Activated T-helper 1 cell treated with anti-CD3 and anti-CD28 coated beads, Interleukin-2, amount 50 U/mL, for 16 hours (primary cell): ENCODE results near the gene TIMM29.

Experiments used
- DNase-seq, 2 donors: peaks; one replicate each; pipeline ENCODE4 v3.0.0-alpha.2; 2020; ENCODE audit warnings: low read depth in 1 of 2, low spot score in 1 of 2

The TIMM29 gene

DNA sequence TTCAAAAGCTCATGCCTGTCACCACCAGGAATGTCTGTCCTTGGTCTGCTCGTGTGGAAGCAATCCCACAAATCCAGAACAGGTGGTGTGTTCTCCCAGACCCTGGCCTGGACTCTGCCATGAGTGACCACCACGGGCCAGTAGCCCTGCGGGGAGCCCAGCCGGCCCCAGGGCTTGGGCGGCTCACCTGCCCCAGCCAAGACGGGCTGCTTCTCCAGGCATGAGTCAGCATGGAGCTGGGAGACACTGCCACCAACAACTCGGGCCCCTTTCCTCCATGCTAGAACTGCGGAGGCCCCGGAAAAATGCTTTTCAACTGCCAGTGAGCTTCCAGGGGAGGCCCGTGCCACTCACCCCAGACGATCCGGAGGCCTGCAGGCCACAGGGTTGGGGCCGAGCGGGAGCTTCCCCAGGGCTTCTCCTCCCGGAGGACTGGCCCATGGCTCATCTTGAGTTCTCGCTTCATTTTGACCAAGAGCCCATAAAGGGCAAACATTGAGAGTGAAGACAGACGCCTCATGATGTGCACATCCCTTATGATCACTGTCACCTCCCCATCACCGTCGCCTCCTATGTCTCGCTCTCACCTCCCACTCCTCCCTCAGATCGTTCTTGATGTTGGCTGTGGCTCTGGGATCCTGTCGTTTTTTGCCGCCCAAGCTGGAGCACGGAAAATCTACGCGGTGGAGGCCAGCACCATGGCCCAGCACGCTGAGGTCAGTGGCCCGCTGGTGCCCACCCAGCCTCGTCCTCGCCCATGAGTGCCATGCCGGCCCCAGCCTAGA, 16.8 kb upstream of the TIMM29 start:
- no peak for DNase-seq

DNA sequence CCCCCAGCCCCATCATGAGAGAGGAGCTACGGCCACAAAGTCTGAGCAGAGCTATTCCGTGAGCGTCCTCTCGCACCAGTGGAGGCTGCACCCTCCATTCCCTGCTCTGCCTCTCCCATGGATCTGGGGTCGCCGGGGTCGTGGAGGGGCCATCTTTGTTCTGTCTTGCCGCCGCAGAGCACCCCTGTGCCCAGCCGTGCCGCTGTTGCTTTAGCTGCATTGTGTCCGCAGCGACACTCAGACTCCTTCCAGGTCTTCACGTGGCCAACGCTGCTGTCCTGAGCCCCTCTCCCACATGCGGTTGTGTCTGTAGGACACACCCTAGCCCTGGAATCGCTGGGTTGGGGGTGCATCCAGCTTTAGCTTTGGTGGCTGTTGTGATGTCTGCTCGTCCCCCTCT, 16.0 kb upstream of the TIMM29 start:
- no peak for DNase-seq

DNA sequence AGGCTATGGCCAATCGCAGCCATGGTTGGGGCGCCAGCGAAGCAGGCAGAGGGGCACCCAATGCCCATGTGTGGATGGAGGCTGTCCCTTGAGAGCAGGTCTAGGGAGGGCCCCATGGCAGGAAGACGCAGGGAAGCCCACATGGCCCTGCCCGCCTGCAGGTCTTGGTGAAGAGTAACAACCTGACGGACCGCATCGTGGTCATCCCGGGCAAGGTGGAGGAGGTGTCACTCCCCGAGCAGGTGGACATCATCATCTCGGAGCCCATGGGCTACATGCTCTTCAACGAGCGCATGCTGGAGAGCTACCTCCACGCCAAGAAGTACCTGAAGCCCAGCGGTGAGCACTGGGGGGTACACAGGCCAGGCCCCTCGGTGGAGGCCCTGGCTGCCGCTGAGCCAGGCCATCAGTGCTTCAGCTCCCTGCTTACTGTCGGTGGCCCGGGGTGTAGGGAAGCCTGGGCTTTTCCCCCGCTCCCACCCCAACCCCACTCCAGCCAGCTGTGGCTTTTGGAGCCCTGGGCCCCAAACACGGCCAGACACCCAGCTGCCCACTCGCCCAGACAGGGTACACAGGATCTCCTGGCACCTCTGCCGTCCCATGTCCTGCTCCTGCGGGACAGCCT, 14.8 kb upstream of the TIMM29 start:
- DNase-seq = no peak

DNA sequence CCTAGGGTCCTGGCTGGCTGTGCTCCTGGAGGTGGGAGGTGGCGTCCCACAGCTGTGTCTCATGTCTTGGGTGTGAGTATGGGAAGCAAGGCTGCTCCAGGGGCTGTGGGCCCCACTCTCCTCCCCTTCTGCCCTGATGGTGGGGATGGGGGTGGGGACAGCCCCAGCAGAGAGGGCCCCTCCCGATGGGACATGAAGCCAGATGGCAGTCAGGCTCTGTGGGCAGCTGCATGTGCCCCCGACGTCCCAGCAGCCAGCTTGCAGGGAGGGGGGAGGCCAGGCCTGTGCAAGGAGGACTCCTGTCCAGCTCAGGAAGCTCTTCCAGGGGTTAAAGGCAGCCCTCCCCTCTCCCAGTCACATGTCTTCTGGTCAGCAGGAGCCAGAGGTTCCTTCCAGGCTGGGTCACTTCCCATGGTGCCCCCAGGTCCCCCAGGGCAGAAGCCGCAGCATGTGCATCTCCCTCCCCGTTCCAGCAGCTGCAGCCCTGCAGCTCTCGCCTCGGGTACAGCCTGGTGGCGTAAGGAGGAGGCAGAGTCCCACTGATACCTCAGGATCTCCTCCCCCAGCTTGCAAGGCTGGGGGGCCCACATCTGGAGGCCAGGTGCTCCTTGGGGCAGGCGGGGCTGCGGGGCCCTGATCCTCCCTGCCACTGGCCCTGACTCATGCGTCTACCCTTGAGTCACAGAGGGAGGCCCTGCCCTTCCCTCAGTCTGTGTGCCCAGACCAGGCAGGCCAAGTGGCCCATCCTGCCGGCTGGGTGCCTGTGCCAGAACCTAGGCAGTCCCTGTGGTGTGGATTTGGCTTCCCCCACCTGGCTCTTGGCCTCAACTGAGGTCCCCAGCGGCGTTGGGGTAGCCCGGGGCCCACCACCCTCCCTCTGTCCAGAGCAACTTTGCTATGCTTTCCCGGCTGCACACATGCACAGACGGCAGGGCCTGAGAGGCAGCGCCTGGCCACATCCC, 13.2 kb upstream of the TIMM29 start:
- DNase-seq = no peak

DNA sequence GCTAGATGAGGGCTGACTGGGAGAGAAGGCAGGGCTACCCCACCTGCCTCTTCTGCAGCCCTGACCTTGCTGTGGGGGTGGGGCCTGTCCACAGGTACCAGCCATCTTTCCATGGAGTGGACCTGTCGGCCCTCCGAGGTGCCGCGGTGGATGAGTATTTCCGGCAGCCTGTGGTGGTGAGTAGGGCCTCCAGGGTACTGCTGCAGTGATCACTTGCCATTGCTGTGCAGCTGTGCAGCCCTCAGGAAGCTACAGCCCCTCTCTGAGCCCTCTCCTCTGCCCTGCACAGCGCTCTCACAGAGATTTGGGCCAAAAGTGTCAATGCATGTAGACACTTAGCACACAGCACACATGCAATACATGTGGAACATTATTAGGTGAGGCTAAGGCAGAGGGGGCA, 12.0 kb upstream of the TIMM29 start:
- no peak for DNase-seq

DNA sequence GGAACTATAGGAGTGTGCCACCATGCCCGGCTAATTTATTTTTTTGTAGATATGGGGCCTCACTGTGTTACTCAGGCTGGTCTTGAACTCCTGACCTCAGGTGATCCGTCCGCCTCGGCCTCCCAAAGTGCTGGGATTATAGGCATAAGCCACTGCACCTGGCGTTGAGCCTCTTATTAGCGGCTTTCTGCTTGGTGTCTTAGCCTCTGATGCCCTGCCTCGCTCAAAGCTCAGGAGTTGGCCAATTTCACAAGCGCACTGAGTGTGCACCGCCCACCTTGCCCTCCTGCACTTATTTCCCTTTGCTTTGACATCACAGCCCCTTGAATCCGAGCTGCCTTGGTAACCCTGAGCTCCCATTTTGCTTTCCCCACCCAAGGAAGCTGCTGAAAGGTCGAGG, 10.3 kb upstream of the TIMM29 start:
- no peak for DNase-seq

DNA sequence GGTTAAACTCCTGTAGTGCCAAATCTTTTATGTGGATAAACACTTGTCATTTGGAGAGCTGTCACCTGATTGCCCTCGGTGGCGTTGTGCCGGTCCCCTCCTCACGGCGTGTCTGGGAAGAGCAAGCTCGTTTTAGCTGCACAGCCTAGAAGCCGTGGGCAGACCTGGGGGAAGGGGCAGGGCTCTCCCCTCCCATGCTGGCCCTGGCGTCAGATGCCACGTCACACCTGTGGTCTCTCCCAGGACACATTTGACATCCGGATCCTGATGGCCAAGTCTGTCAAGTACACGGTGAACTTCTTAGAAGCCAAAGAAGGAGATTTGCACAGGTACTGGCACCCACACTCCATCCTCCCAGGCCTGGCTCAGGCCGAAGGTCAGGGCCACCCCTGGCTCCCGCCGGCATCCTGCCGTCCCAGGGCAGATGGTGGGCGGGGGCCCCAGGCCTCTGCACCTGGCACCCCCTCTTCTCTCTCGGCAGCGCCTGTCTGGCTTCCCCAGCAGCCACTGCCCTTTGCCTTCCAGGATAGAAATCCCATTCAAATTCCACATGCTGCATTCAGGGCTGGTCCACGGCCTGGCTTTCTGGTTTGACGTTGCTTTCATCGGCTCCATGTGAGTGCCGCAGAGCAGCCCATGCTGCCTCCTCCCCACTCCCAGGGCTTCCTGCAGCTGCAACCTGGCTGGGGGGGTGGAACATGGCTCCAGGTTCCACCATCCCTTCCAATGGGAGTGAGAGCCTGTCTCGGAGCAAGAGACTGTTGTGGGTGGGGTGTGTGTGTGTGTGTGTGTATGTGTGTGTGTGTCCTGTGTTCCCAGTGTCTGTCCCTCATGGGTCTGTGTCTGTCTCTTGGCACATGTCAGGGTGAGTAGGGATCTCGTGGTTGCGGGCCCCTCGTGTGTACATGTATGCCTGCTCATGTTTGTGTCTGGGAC, 9.0 kb upstream of the TIMM29 start:
- no peak for DNase-seq

DNA sequence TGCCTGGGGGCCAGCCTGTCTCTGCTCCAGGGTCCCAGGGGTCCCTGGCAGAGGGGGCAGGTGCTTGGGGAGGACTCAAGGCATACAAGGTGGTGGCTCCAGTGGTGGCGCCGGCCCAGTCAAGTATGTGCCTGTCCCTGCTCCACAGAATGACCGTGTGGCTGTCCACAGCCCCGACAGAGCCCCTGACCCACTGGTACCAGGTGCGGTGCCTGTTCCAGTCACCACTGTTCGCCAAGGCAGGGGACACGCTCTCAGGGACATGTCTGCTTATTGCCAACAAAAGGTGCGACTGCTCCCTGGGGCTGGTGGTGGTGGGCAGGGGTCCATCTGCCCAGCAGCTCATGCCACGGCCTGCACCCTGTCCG, 8.3 kb upstream of the TIMM29 start:
- DNase-seq = no peak

DNA sequence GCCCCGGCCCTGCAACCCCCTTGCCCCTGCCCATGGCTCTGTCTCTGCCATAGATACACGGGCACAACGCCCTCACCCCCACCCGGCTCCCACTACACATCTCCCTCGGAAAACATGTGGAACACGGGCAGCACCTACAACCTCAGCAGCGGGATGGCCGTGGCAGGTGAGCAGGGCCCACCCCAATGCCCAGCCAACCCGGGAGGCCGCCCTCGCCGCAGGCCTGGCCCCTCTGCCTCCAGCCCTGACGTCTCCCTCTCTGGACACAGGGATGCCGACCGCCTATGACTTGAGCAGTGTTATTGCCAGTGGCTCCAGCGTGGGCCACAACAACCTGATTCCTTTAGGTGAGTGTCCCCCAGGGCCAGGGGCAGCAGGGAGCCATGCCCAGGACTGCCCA, 7.8 kb upstream of the TIMM29 start:
- no peak for DNase-seq

DNA sequence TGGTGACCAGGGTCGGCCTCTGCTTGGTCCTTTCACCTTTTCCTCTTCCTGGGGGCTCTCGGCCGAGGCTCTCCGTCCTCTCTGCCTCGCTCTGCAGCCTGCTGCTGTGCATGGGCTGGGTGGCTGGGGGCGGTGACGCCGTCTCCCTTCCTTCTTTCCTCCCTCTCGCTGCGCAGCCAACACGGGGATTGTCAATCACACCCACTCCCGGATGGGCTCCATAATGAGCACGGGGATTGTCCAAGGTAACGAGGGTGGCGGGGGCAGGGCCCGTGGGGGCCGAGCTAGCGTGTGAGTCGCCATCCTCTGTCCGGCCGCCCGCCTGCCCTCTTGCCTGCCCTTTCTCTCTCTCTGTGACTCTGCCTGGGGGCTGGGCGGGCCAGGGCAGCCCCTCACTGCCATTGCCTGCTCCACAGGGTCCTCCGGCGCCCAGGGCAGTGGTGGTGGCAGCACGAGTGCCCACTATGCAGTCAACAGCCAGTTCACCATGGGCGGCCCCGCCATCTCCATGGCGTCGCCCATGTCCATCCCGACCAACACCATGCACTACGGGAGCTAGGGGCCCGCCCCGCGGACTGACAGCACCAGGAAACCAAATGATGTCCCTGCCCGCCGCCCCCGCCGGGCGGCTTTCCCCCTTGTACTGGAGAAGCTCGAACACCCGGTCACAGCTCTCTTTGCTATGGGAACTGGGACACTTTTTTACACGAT, 7.3 kb upstream of the TIMM29 start:
- DNase-seq = no peak

DNA sequence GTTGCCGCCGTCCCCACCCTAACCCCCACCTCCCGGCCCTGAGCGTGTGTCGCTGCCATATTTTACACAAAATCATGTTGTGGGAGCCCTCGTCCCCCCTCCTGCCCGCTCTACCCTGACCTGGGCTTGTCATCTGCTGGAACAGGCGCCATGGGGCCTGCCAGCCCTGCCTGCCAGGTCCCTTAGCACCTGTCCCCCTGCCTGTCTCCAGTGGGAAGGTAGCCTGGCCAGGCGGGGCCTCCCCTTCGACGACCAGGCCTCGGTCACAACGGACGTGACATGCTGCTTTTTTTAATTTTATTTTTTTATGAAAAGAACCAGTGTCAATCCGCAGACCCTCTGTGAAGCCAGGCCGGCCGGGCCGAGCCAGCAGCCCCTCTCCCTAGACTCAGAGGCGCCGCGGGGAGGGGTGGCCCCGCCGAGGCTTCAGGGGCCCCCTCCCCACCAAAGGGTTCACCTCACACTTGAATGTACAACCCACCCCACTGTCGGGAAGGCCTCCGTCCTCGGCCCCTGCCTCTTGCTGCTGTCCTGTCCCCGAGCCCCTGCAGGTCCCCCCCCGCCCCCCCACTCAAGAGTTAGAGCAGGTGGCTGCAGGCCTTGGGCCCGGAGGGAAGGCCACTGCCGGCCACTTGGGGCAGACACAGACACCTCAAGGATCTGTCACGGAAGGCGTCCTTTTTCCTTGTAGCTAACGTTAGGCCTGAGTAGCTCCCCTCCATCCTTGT, 6.5 kb upstream of the TIMM29 start:
- no peak for DNase-seq

DNA sequence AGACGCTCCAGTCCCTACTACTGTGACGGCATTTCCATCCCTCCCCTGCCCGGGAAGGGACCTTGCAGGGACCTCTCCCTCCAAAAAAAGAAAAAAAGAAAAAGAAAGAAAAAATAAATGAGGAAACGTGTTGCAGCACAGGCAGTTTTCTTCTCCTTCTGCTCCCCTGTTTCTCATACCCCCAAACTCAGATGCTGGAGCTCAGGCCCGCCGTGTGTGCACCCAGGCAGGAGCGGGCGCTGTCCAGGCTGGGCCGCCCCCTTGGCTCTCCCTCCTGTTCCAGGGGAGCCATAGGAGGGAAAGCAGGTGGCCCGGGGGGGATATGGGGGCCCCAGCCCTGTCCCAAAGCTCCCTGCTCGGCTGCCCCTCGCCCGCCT, 6.0 kb upstream of the TIMM29 start:
- no peak for DNase-seq

DNA sequence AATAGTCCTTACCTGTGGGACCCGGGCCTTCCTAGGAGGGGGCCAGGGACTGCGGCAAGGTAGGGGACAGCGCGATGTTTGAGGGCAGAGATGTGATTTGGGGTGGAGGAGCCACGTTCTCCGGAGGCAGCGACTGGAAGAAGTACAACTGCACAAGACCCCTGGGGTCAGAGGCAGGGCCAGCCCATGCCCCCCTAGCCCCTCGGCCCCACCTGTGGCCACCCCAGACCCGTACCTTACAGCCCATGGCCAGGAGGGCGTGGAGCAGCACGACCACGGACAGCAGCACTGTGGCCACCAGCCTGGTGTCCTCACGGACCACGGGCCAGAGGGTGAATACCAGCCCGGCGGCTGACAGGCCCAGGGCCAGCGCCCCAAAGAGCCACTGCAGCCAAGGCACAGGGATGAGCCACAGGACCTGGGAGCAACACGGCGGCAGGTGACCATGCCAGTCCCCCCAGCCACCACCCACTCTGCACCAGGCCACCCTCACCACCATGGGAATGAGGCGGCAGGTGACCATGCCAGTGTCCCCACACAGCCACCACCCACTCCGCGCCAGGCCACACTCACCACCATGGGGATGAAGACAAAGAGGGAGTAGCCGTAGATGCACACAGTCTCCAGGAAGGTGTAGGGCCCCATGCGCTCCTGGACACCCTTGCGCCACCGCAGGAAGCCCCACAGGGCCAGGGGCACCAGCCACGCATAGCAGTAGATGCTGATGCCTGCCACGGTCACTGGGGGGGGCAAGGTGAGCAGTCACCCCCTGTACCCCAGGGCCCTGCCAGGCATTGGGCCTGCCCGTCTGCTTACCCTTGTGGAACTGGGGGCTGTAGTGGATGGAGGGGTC, 5.1 kb upstream of the TIMM29 start:
- no peak for DNase-seq

DNA sequence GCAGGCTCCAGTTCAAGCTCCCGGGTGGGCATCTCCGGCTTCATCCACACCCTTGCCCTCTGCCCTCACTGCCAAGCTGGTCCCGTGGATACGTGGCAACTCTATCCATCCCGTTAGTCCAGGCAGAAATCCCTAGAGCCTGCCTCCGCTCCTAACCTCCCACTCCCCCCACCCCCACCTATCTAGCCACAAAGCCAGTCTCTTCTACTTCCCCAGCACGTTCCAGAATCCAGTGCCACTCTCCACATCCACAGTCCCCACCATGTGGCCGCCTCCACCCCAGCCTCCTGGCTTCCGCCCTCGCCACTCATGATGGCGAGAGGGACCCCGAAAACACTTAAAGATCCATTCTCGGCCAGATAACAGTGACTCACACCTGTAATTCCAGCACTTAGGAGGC, 4.0 kb upstream of the TIMM29 start:
- DNase-seq = no peak

DNA sequence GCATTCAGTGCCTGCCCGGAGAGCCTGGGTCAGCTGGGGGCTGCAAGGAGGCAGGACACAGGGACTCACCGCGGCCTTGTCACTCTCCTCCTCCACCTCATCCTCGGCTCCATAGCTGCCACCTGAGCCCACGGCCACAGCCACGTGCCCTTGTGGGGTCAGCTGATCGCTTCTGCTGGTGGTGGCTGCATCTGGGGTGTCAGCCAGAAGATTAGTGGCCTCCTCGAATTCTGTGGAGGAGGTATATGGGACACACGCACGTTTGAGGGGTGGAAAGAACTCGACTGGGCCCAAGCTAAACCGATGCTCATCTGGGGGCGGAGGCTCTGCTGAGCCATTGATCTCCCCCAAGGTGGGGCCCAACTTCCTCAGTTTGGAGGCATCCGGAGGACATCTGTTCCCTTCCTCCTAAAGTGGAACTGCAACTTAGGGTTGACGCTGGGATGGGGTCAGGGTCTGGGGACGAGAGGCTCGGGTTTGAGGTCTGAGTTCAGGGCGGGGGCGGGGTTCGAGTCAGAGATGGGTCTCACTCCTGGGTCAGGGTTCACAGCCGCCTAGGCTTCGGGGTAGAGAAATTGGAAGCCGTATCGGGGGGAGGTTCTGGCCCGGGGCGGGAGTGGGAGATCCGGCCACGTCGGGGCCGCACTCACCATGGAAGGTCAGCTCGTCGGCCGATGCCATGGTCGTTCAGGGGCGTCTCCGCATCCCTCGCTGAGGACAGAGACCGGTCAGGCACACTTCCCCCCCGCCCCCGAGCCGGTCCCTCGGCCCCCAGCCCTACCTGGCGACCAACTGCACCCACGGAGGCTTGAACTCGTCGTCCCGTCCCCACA, 665 bp upstream of the TIMM29 start:
- no peak for DNase-seq

DNA sequence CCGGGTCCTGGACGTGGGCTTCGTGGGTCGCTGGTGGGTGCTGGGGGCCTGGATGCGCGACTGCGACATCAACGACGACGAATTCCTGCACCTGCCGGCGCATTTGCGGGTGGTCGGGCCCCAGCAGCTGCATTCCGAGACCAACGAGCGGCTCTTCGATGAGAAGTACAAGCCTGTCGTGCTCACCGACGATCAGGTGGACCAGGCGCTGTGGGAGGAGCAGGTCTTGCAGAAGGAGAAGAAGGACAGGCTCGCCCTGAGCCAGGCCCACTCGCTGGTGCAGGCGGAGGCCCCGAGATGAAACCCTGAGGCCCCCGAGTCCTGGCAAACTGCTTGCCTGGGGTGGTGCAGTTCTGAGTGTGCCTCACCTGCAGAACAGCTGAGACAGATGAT, 787 bp downstream of the TIMM29 start:
- DNase-seq = no peak

DNA sequence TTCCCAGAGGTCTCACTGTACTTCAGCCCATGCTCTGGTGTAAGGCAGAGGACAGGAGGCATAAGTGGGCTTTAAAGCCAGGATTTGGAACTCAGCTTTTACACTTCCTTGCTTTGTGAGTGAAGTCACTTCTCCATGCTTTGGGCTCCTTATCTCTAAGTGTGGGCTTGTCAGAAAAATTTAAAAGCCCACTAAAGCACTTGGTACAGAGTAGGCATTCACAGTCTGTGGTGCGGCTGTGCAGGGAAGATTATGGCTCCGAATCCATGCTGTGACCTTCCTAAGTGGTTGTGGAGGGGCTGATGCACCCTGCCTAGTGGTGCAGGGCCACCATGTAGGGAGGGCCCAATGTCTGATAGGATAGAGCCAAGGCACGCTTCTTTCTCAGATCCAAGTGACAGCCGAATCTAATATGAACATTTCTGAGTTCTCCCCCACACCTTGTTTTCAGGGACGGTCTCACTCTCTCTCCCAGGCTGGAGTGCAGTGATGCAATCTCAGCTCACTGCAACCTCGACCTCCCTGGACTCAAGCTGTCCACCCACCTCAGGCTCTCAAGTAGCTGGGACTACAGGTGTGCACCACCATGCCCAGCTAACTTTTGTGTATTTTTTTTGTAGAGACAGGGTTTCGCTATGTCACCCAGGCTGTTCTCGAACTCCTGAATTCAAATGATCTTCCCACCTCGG, 6.9 kb downstream of the TIMM29 start:
- DNase-seq = no peak
